Mesenteric fat pad (tissue), 1 donor: ENCODE results near the gene LONRF2. TPM values are rescaled to one million over a fixed set of nuclear protein-coding genes. Genes with fewer than 3 reads are reported as not detected.

Experiments
- DNase-seq: peaks from one replicate; pipeline ENCODE4 v3.0.0-alpha.2; 2020; ENCODE audit warnings: low spot score
- total RNA-seq: library from RNA; stranded (reverse); fragmentation: NEBNext Ultra II Directional; extraction: Animal tissue kit (Norgen Biotek cat#: 25700); gene quantifications from one replicate; pipeline ENCODE4 v1.2.1, GENCODE V29; 2021
- donor health status: DM: yes; HTN: yes; CAD: no.

The LONRF2 gene
- total RNA-seq, 1 donor from 2014 or later: 5.9 TPM

GRCh38 chr2:100301881-100302584 is 20.3 kb downstream of the LONRF2 start:
- no peak for DNase-seq

- DNase-seq: no peak
Observed at GRCh38 chr2:100299548-100299947, 22.8 kb downstream of the LONRF2 start.

GRCh38 chr2:100297511-100297910 is 24.8 kb downstream of the LONRF2 start:
- no peak for DNase-seq

DNA sequence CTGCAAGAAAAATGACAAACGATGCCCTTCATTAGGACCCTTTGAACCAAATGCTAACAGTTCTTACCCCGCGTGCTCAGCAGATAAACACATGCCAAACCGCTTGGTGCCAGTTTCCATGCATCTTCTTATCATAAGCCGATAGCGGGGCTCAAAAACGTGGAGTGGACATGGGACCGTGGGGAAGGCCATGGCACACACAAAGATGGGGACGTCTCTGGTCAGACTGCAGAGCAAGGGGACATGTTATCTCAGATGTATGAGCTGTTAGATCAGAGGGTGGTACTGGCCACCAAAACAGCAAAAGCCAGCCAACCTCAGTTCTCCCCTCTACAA is 28.2 kb downstream of the LONRF2 start:
- DNase-seq: no peak

- no peak for DNase-seq
Observed at GRCh38 chr2:100293341-100294161, 28.8 kb downstream of the LONRF2 start.

- no peak for DNase-seq
Observed at GRCh38 chr2:100292022-100292580, 30.2 kb downstream of the LONRF2 start.

DNA sequence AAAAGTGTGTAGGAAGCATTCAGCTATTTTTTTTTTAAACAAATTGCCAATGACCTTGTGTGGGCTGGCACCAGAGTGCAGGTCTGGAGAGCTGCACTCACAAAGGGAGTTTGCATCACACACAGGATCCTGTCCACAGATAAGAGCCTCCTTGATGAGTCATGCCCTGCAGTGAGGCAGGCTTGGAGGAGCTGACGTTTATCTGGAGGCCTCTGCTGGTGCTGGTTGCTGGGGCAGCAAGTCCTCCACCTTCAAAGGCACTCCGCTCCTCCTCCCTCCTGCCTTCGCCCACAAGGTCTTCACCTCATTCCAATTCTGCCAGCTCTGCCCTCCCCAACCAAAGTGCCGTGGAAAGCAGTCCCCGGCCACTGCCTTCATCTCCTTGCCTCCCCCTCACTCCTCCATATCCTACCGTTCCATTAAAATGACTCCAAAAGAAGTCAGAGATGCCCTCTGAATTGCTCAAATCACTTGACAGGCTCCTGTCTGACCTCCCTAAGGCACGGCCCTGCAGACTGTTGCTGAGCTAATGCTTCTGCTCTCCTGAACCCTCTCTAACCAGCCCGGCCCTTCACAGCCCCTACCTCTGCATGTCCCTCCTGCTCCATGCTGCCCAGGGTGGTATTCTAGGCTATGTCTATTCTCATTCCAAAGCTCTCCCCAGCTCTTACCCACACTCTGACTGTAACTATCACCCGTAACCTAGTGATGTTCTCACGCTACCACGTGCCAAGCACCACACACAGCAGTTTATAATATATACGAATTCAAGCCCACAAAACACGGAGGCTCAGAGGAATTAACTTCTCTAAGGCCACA is 30.9 kb downstream of the LONRF2 start:
- DNase-seq: no peak

DNA sequence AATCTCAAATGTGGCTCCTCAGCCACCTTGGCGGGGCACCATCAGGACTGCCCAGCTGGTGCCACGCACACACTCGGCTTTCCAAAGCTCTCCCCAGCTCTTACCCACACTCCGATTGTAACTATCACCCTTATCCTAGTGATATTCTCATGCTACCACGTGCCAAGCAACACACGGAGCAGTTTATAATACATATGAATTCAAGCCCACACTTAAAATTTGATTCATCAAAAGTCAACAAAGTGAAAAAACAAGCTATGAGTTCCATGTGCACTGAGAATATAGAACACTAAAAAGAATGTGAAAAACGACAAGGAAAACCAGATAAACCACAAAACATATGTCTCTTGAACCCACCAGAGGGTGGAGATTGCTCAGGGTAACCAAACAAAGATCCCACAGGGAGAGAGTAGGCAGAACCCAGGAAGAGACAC is 31.6 kb downstream of the LONRF2 start:
- DNase-seq: no peak

DNA sequence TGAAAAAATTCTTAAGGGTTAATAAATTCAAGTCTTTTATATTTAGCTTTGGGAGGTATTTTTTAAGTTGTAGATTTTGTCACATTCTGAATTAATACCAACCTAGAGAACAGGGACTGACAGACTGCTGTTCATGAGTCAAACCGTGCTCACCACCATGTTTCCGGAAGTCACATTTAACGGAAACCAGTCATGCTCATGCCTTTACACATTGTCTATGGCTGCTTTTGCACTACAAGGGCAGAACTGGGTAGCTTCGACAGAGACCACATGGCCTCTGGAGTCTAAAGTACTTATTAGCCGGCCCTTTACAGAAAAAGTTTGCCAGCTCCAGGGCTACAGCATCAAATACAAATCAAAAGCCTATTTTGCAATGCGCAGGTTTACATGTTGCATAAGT is 33.3 kb downstream of the LONRF2 start:
- DNase-seq: no peak

GRCh38 chr2:100286318-100286717 is 36.0 kb downstream of the LONRF2 start:
- no peak for DNase-seq

DNA sequence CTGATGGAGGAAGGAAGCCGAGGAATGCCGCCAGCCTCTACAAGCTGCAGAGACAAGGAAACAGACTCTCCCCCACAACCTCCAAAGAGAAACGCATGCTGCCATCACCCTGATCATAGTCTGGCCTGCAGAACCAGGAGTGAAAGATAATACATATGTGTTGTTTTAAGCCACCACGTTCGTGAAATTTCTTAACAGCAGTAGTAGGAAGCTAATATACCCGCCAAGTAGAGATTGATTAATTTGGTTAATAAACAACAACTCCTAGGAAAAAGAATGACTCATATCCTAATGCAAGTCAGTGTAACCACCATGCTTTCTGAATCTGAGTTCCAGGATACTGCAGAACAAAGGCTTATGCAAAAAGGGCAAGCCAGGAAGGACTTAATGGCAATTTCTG is 36.6 kb downstream of the LONRF2 start:
- no peak for DNase-seq

DNA sequence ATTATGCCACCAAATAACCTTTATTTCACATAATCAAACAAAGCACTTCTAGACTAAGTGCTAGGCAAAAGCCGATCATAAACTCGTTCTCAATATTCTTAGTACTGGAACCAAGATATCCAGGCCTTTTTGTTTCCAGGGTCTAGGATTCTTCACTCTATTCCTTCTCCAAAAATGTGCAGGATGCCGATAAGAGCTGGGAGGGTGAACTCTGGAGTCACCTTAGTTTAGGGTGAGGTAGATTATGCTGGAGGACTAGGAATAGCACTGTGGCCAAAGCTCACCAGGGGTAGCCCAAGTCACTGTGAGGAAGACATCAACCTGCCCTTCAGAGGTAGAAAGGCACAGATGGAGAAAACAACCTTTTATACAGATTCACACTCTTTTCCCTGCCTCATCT is 37.3 kb downstream of the LONRF2 start:
- no peak for DNase-seq

DNA sequence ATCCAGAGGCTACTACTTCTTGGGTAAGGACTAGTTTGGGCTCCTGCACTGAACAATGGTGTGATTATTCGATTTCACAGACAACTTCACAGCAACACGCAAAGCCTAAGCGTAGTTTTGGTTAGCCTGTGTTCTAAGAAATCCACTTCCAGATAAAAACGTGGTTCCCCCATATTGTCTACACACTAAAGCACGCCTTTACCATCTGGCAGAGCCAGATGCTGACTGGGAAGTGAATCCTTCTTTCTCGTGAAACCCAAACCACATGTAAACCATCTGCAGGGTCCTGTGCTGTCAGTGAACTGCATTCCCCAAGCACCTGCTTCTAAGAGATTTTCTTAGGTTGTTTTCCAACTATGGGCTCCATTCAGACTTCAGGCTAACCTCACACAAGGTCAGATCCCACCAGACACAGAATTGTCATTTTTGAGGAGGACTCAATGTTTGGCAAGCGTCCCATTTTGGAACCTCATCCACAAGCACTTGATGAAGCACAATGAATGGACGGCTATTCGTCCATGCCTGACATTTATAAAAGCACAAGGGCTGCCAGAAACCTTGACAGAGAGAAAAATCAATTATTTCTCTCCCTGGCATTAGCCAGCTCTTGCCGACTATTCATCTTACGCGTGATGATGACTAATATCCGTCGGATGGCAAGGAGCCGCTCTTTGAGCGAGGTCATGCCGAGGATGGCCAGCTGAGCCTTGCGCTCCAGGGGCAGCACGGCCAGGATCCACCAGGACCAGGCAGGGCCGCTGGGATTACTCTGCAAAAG is 38.4 kb downstream of the LONRF2 start:
- no peak for DNase-seq

- no peak for DNase-seq
Observed at GRCh38 chr2:100281521-100282438, 40.5 kb downstream of the LONRF2 start.

DNA sequence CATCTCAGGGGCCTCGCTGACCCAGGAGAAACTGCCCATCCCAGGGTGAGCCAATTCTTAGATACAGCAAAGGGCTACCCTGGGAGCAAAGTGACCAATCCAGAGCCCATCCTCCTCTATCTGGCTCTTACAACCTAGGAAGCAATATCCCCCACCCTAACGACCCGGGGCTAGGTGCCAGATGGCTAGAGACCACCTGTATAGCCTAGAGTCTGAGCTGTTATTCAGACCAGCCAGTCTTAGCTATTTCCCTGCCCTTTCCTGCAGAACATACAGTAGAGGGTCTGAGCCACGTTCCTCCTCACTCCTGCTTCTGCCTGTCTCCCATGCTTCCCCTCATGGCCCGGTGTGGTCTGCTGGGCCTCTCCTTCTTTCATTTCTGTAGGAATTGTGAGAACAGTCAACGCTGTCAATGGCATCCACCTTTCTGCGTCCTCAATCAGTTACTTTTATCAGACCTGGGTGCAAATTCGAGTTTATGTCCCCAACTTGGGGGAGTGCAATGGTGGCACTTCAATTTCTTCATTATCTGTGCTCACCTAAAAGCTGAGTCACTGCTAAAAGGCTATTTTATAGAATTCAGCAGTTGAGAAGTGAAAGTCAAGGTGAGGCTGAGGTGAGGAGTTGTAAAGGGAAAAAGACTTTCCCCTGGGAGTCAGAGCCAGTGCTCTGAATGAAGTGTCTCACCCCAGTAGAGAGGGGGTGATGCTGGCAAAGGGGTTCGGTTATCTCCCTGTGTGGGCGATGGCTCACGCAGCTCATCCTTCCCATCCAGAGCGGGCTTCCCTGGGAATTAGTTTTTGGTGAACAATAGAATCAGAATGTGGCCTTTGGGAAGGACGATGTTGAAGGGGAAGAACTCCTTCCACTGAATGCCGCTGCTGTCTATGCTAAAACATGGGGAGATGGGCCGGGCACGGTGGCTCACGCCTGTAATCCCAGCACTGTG is 42.4 kb downstream of the LONRF2 start:
- DNase-seq: no peak

GRCh38 chr2:100278986-100279385 is 43.3 kb downstream of the LONRF2 start:
- DNase-seq: no peak

GRCh38 chr2:100278501-100278900 is 43.8 kb downstream of the LONRF2 start:
- DNase-seq: no peak

- no peak for DNase-seq
Observed at GRCh38 chr2:100277540-100278207, 44.6 kb downstream of the LONRF2 start.
